ENCODE data around the gene MAGEB6B.
"Not testable (repeated sequence)": the region's sequence is repeated elsewhere in the genome, so short reads cannot be mapped to it uniquely, and the experiment has no call there.

The MAGEB6B gene, protein sequence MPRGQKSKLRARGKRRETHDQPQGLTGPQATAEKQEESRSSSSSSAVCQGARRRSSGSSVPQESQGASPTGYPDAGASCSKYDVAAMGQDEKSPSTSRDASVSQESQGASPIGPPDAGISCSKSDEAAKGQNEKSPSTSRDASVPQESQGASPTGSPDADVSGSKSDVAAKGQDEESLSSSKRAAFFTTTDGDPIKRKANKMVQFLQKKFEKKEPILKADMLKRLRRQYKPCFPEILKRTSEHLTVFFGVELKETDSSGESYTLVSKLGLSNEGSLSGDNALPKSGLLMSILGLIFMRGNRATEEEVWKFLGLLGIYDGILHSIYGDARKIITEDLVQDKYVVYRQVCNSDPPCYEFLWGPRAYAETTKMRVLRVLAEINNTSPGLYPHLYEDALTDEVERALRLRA
- total RNA-seq, result 0 reads per million in 18 experiments

DNA sequence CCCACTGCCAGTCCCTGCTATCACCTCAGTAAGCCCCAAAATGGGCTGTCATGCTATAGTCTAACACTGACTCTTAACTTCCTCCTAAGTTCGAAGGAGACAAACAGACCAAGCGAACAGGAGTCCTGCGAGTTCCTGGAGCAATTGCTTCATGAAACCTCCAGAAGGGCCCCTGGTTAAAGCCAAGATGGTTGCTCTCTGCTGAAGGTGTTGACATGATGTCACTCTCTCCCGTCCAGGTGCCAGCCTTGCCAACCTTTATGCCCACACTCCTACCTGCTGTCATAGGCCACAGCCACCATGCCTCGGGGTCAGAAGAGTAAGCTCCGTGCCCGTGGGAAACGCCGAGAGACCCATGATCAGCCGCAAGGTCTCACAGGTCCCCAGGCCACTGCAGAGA lies at the start of gene MAGEB6B:
Gene MAGEB6B, plus strand, starts transcription at position 301 of the 400 bp plus-strand sequence. Its CDS starts 0 bp downstream, at position 301.
- DNase-seq, result no peak

DNA sequence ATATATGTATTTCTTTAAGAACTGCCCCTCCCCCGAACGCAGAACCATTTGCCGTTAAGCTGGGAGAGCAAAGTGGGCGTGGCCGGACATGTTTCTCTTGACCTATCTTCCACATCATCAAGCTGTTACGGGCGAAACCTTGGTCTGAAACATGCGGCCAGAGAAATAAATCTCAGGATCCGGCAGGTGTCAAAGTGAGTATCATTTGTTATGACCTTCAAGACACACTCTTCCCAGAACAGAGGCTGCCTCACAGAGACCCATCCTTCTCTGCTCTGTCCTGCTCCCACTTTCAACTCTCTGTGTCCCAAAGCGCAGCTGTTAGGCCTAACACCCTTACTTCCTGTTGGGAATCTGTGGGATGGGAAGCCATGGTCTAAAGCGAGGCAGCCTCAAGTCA lies 22.1 kb upstream of the MAGEB6B start, which contains the start of gene MAGEB18:
Gene MAGEB18, plus strand, starts transcription at position 70 of the 400 bp plus-strand sequence. CDS start 643 bp downstream, outside the sequence.
- DNase-seq, result no peak

DNA sequence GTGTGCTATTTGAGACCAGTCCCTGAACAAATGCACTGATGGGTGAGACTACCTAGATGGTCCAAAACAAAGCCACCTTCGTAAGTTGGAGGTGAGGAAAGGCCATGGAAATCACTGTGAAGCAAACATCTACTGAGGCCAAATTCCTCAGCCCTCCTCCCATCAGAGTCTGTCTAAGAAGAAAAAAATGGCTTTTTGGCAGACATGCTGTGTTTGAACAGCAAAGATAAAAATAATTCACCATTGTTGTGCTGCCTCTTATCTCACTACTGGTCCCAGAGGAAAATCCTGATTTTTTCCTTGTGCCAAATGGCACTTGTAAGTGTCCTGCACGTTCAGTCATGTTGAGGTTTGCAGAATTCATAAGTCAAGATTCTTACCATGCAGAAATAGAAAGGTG lies 14.4 kb upstream of the MAGEB6B start:
- no peak for DNase-seq

DNA sequence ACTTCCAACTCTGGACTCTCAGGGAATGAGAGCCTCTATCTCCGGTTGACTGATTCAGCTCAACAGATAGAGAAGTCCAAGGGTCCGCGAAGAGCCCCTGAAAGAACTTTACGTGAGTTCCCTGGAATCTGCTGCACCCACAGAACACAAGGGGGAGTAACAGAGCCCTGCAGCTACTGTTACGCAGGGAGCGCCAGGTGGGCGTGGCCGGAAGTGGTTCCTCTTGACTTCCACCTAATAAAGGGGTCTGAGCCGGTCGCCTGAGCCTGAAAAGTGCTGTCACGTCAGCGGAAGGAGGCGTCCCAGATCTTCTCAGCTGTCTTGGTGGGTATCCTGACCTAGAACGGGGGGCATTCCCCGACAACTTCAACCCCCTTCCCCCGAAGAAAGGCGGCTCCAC lies 31.8 kb downstream of the MAGEB6B start, which contains the start of gene MAGEB6:
Gene MAGEB6, plus strand, starts transcription at position 237 of the 400 bp plus-strand sequence. CDS start 1,407 bp downstream, outside the sequence.
- DNase-seq, result no peak

DNA sequence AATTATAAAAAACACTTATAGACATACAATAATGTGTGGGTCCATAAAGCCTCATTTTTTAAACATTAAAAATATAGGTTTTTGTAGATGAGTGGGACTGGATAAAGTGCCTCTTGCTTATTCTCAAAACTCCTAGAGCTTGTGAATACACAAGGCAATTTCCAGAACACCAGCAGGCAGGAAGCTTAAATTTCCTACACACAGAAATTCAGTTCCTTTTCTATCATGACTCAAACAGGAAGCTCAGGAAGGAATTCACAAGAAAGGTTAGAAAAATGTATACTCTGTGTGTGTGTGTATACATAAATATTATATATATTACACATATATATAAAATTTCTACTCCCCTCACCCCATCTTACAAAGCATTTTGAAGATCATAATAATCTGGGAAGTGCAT lies 43.2 kb downstream of the MAGEB6B start:
- no peak for DNase-seq

DNA sequence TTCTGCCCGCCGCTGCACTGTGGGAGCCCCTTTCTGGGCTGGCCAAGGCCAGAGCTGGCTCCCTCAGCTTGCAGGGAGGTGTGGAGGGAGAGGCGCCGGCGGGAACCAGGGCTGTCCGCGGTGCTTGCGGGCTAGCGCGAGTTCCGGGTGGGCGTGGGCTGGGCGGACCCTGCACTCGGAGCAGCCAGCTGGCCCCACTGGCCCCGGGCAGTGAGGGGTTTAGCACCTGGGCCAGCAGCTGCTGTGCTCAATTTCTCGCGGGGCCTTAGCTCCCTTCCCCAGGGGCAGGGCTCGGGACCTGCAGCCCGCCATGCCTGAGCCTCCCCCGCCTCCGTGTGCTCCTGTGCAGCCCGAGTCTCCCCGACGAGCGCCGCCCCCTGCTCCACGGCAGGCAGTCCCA lies 44.3 kb downstream of the MAGEB6B start:
- DNase-seq, result not testable (repeated sequence)

DNA sequence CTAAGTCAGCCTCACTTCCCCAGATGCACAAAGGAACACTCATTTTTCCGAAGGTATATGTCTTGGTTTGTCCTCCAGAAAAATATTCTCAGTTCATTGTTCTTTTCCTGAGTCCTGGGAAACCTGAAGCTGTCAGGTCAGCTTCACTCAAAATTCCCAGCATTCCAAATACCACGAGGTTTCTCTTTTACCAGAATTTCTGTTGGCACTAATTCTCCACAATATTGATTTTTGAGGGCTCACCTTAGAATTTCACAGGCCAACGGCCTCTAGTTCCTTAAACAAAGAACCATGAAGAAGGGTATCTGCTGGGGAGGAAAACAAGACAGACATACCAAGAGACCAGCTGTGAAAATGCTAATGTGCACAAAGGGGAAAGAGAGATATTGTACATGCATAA lies 47.6 kb downstream of the MAGEB6B start:
- DNase-seq, result no peak

Data from inflammatory macrophage (primary cell).